Spleen (tissue), 11 donors: ENCODE measurements around the gene DALRD3. TPM values are rescaled to one million over a fixed set of nuclear protein-coding genes. Genes with fewer than 3 reads are reported as not detected.

Experiments
- DNase-seq: peaks from one replicate; pipeline ENCODE4 v3.0.0-alpha.2; 2020
- H3K27ac ChIP-seq, 8 donors: fragments of 200-600 bp; sonication (generic) in 7 of 8; 1 replicate in 4 of 8; 2 replicates in 4 of 8; pipeline versions ENCODE4 v1.5.0 to v1.8.0; 2016 to 2021; ENCODE audit warnings: inconsistent platforms in 4 of 8, mild to moderate bottlenecking in 4 of 8, moderate library complexity in 1 of 8
- H3K27me3 ChIP-seq, 7 donors: fragments of 200-600 bp; sonication (generic) in 6 of 7; replicated peaks in 1 of 7; 1 replicate in 4 of 7; 2 replicates in 3 of 7; pipeline versions ENCODE4 v1.5.0 to v1.8.0; 2016 to 2021; ENCODE audit warnings: inconsistent platforms in 3 of 7, mild to moderate bottlenecking in 1 of 7
- H3K36me3 ChIP-seq, 6 donors: fragments of 200-600 bp; sonication (generic) in 5 of 6; 1 replicate in 4 of 6; 2 replicates in 2 of 6; pipeline versions ENCODE4 v1.5.0 to v1.8.0; 2016 to 2021; ENCODE audit warnings: inconsistent platforms in 2 of 6
- H3K4me1 ChIP-seq, 6 donors: fragments of 200-600 bp; sonication (generic) in 5 of 6; 1 replicate in 3 of 6; 2 replicates in 3 of 6; pipeline versions ENCODE4 v1.5.0 to v1.8.0; 2016 to 2021; ENCODE audit warnings: inconsistent platforms in 3 of 6
- H3K4me3 ChIP-seq, 8 donors: fragments of 200-600 bp; sonication (generic) in 7 of 8; 1 replicate in 4 of 8; 2 replicates in 4 of 8; pipeline versions ENCODE4 v1.5.0 to v1.8.0; 2016 to 2021; ENCODE audit warnings: inconsistent platforms in 4 of 8, mild to moderate bottlenecking in 4 of 8, moderate library complexity in 2 of 8
- H3K9me3 ChIP-seq, 8 donors: fragments of 200-600 bp; sonication (generic) in 7 of 8; 1 replicate in 4 of 8; 2 replicates in 4 of 8; pipeline versions ENCODE4 v1.5.0 to v1.8.0; 2016 to 2021; ENCODE audit warnings: inconsistent platforms in 4 of 8
- CTCF ChIP-seq, 11 experiments: fragments of 200-600 bp in 7 of 11; fragments of 450-650 bp in 4 of 11; sonication (generic) in 4 of 11; IDR thresholded peaks in 8 of 11; conservative IDR thresholded peaks in 3 of 11; 1 replicate in 7 of 11; 2 replicates in 4 of 11; pipeline versions ENCODE4 v1.4.0 to v1.8.0; 2016 to 2021; ENCODE audit warnings: antibody characterized with exemption in 11 of 11, inconsistent platforms in 4 of 11, mild to moderate bottlenecking in 1 of 11
- POLR2A ChIP-seq, 3 donors: fragments of 450-650 bp; IDR thresholded peaks; one replicate each; pipeline ENCODE4 v1.5.1; 2017; ENCODE audit warnings: antibody characterized with exemption in 3 of 3, mild to moderate bottlenecking in 1 of 3
- POLR2AphosphoS5 ChIP-seq, 3 donors: sonication (generic); formaldehyde crosslinking; IDR thresholded peaks; one replicate each; pipeline ENCODE4 v1.5.1; 2017; ENCODE audit warnings: antibody characterized with exemption in 3 of 3
- WGBS, 5 donors: extraction: QIAGEN DNeasy Blood & Tissue Kit in 3 of 5; methylation state at CpG; one replicate each; pipeline versions ENCODE4 v1.1.5 to v1.1.7; 2013 to 2018; 5-methylcytosine and 5-hydroxymethylcytosine counted together
- intact Hi-C: fragments of 100-400 bp; cut with DNase I; formaldehyde crosslinking; loops from one replicate; pipeline ENCODE4 v1.15.0; 2023; ENCODE audit warnings: low total_unique reads
- polyA plus RNA-seq, 3 donors: library from polyadenylated mRNA; stranded (reverse); fragments of 200-250 nt; gene quantifications; one replicate each; pipeline ENCODE4 v1.2.1, GENCODE V29; 2013
- total RNA-seq, 7 donors: library from RNA; depleted of rRNA in 3 of 7; stranded (reverse); fragments of >200 nt in 3 of 7; fragmentation: NEBNext Ultra II Directional in 4 of 7; extraction: Animal tissue kit (Norgen Biotek cat#: 25700) in 4 of 7; gene quantifications; one replicate each; pipeline versions ENCODE4 v1.1.0 to v1.2.1, GENCODE V29; 2016 to 2021
- donor health status: healthy with polysubstance abuse.
- donor health status: DM: no; HTN: no; CAD: no; lungs with moderate emphysema.
- donor health status: DM: no; HTN: no; CAD: no.
- donor health status: Bipolar disorder and iron deficiency.
- donor health status: healthy.
- donor health status: DM: no; HTN: no; CAD: no.
- donor health status: DM: yes; HTN: yes; CAD: no.

Gene DALRD3
- total and polyA plus RNA-seq, 10 donors, result 16.4 to 32.0 (median 25.3) TPM

GRCh38 chr3:49032646-49033304 is 14.4 kb upstream of the DALRD3 start:
- WGBS, 5 donors, result 90 to 100% (median 94%) methylated on average over 5 to 6 of the region's 6 CpGs
- no peak for TF ChIP-seq POLR2A (IDR thresholded peaks at IDR 0.05)
- TF ChIP-seq POLR2AphosphoS5 (IDR thresholded peaks at IDR 0.05), result no peak
- TF ChIP-seq CTCF (IDR thresholded peaks at IDR 0.05 in 8 of 11, conservative IDR thresholded peaks at IDR 0.05 in 3 of 11), result no peak
- Histone ChIP-seq H3K4me1 (peaks cover 8 to 33% (median 19%) of the 10 kb centered on the region in 6 donors), H3K36me3 (peaks cover 0 to 81% (median 66%) of the 10 kb centered on the region in 6 donors), H3K27ac (peak overlapping the region in 1 of 8 donors; percentile 26), H3K4me3 (no peak overlapping the region), H3K9me3 (no peaks in the 10 kb centered on the region), H3K27me3 (no peaks in the 10 kb centered on the region)
- intact Hi-C loops, result no loop called here
- no peak for DNase-seq

- intact Hi-C loops, result no loop called here
- H3K27ac ChIP-seq, result peak overlapping the region in 2 of 8 donors; percentile 92
- 85 to 97% (median 93%) methylated on average over 6 of the region's 6 CpGs for WGBS, 5 donors
- no peaks in the 10 kb centered on the region for H3K9me3 ChIP-seq
- H3K36me3 ChIP-seq, result peaks cover 0 to 80% (median 67%) of the 10 kb centered on the region in 6 donors
- H3K4me1 ChIP-seq, result peaks cover 8 to 46% (median 32%) of the 10 kb centered on the region in 6 donors
- no peak for DNase-seq
- H3K27me3 ChIP-seq, result no peaks in the 10 kb centered on the region
- no peak overlapping the region for H3K4me3 ChIP-seq
- TF ChIP-seq POLR2A (IDR thresholded peaks at IDR 0.05), result no peak
- no peak for TF ChIP-seq CTCF (IDR thresholded peaks at IDR 0.05 in 8 of 11, conservative IDR thresholded peaks at IDR 0.05 in 3 of 11)
- TF ChIP-seq POLR2AphosphoS5 (IDR thresholded peaks at IDR 0.05), result no peak
Measured at GRCh38 chr3:49030321-49030720, 11.9 kb upstream of the DALRD3 start.

GRCh38 chr3:49029563-49029884 is 11.1 kb upstream of the DALRD3 start:
- Histone ChIP-seq H3K4me3 (peak overlapping the region in 7 of 8 donors; percentile 51 to 72 (median 54)), H3K27ac (peak overlapping the region; percentile 77 to 94 (median 92)), H3K9me3 (no peaks in the 10 kb centered on the region), H3K36me3 (peaks cover 0 to 80% (median 67%) of the 10 kb centered on the region in 6 donors), H3K4me1 (peaks cover 8 to 53% (median 38%) of the 10 kb centered on the region in 6 donors), H3K27me3 (no peaks in the 10 kb centered on the region)
- intact Hi-C loops, result loop anchor here (10.0 kb wide), 1 partner anchor 75 kb away; the partner anchor contains the start of gene QARS1
- WGBS, 5 donors, result 1 to 4% (median 2%) methylated on average over 7 of the region's 7 CpGs
- TF ChIP-seq CTCF (IDR thresholded peaks at IDR 0.05 in 8 of 11, conservative IDR thresholded peaks at IDR 0.05 in 3 of 11) (no peak), POLR2A (IDR thresholded peaks at IDR 0.05) (no peak), POLR2AphosphoS5 (IDR thresholded peaks at IDR 0.05) (no peak)
- DNase-seq, result no peak
